ENCODE measurements around the gene TTC16. TPM values are rescaled to one million over a fixed set of nuclear protein-coding genes. Genes with fewer than 3 reads are reported as not detected.
"Not testable (repeated sequence)": the region's sequence is repeated elsewhere in the genome, so short reads cannot be mapped to it uniquely, and the experiment has no call there.

TTC16 gene
- total RNA-seq, 6 experiments from 2014 or later, result 0.05 to 0.12 TPM; not detected in 4

- TF ChIP-seq CTCF (IDR thresholded peaks at IDR 0.05), result no peak
- no peak for TF ChIP-seq POLR2A (IDR thresholded peaks at IDR 0.05)
- Histone ChIP-seq H3K9me3 (no peaks in the 10 kb centered on the region), H3K4me3 (no peak overlapping the region), H3K4me1 (no peaks in the 10 kb centered on the region), H3K27me3 (no peaks in the 10 kb centered on the region), H3K36me3 (no peaks in the 10 kb centered on the region), H3K27ac (no peak overlapping the region)
- ATAC-seq, result no peak
- no peak for DNase-seq
- intact Hi-C loops (cut with DNase I), result loop anchor here in 1 of 2 donors (10.0 kb wide), 1 partner anchor 249 kb away; no protein-coding TSS in a partner anchor
- WGBS (ENCODE audit: insufficient coverage, low coverage, low lambda C conversion rate, missing lambda C conversion rate), result 36% methylated on average over 5 of the region's 8 CpGs
These were observed 37.7 kb downstream of the TTC16 start for GRCh38 chr9:127753622-127754021.

DNA sequence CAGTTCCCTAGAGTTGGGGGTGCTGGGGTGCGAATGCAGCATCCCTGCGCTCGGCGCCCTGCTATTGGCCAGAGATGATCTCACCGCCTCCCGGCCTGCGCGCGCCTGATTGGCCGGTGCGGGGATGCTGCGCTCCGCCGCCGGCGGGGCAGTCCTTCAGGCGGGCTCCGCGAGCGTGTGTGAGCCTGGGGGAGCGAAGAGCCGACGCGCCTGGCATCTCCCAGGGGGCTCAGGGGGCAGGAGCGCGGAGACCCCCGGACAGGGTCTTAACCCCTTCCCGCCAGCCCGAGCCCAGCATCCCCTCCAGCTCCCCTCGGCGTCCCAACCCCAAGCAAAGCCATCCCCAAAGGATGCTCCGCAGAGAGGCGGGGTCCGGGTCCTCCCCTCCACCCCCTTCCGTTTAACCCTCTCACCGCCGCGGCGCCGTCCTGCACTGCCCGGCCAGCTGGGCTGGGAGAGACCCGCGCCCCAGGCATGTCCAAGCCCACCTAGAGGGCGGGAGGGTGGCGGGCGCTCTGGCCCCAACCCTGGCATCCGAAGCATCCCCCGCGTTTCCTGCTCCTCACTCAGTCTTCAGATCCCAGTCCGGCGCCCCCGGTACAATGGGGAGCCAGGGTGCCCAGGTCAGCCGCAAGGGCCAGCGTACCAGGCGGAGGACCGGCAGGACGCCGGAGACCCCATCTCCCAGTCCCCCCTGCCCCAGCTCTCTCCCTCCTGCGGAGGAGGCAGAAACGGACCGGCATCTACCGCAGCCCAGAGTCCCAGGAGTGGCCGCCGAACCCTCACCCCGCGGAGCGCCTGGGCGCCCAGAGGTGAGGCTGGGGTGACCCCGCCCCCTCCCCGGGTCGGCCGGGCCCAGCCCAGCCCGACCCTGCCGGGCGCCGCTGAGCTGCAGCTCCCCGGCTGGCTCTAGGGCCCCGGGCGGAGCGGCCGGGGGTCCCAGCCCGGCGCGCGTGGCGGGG, 38.5 kb downstream of the TTC16 start:
- Histone ChIP-seq H3K27me3 (no peaks in the 10 kb centered on the region), H3K4me1 (no peaks in the 10 kb centered on the region), H3K27ac (no peak overlapping the region), H3K36me3 (no peaks in the 10 kb centered on the region), H3K9me3 (no peaks in the 10 kb centered on the region), H3K4me3 (no peak overlapping the region)
- 46% methylated on average over 12 of the region's 86 CpGs for WGBS (ENCODE audit: insufficient coverage, low coverage, low lambda C conversion rate, missing lambda C conversion rate)
- DNase-seq (no peak), ATAC-seq (peak in 3 of 4 donors; percentile 6 to 34 (median 21))
- intact Hi-C loops (cut with DNase I), result loop anchor here in 1 of 2 donors (10.0 kb wide), 1 partner anchor 250 kb away; no protein-coding TSS in a partner anchor
- no peak for TF ChIP-seq CTCF (IDR thresholded peaks at IDR 0.05)
- no peak for TF ChIP-seq POLR2A (IDR thresholded peaks at IDR 0.05)

DNA sequence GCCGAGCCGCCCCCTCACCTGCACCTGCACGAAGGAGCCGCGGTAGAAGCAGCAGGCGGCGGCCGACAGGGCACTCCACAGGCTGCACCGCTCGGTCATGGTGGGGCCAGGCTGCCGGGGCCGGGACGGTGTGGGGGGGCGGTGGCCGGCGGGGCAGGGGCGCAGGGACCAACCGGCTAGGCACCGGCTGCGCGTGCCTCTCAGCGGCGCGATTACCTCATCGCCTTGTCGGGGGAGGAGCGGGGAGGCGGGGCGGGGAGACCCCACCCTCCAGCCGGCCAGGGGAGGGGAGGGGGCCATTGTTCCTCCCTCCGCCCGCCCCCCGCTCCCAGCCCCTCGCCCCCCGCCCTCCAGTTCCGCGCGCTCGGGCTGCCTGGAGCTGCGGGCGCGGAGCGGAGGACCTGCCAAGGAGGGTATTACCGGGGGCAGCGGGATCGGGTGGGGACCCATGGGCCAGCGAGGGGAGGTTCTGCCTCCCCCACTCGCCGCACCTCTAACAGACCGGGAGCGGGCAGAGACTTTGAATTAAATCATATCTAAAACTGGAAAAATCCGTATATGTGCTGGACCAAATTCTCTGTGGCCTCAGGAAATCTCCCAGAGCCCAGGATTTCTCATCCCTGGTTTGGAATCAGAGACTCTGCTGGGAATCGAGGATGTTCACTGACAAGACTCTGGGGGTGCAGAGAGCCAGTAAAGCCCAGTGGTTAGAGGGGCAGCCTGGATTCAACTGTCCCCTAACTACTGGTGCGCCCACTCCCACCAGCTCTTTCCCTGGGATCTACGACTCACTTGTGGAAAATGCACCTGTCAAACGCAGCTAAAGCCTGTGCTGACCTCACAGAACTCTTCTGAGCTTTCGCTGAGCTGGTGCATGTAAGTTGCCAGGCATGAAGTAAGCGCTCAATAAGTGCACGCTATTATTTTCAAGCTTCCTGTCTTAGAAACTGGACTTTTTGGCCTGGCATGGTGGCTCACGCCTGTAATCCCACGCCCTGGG, 39.5 kb downstream of the TTC16 start:
- TF ChIP-seq CTCF (IDR thresholded peaks at IDR 0.05) (no peak), POLR2A (IDR thresholded peaks at IDR 0.05) (no peak)
- Histone ChIP-seq H3K9me3 (no peaks in the 10 kb centered on the region), H3K4me1 (no peaks in the 10 kb centered on the region), H3K4me3 (no peak overlapping the region), H3K27me3 (no peaks in the 10 kb centered on the region), H3K27ac (no peak overlapping the region), H3K36me3 (no peaks in the 10 kb centered on the region)
- peak in 1 of 4 donors; percentile 8 for ATAC-seq
- WGBS (ENCODE audit: insufficient coverage, low coverage, low lambda C conversion rate, missing lambda C conversion rate), result 37% methylated on average over 7 of the region's 61 CpGs
- intact Hi-C loops (cut with DNase I), result loop anchor here in 1 of 2 donors (10.0 kb wide), 1 partner anchor 251 kb away; no protein-coding TSS in a partner anchor
- peak in 1 of 3 donors; percentile 35 for DNase-seq

- WGBS (ENCODE audit: insufficient coverage, low coverage, low lambda C conversion rate, missing lambda C conversion rate), result 100% methylated on average over 1 of the region's 3 CpGs
- ATAC-seq (no peak), DNase-seq (no peak)
- Histone ChIP-seq H3K4me1 (no peaks in the 10 kb centered on the region), H3K27ac (no peak overlapping the region), H3K36me3 (no peaks in the 10 kb centered on the region), H3K27me3 (no peaks in the 10 kb centered on the region), H3K4me3 (no peak overlapping the region), H3K9me3 (no peaks in the 10 kb centered on the region)
- TF ChIP-seq POLR2A (IDR thresholded peaks at IDR 0.05) (no peak), CTCF (IDR thresholded peaks at IDR 0.05) (no peak)
- intact Hi-C loops (cut with DNase I), result loop anchor here in 1 of 2 donors (10.0 kb wide), 1 partner anchor 251 kb away; no protein-coding TSS in a partner anchor
These were observed 40.4 kb downstream of the TTC16 start for GRCh38 chr9:127756233-127756632.

DNA sequence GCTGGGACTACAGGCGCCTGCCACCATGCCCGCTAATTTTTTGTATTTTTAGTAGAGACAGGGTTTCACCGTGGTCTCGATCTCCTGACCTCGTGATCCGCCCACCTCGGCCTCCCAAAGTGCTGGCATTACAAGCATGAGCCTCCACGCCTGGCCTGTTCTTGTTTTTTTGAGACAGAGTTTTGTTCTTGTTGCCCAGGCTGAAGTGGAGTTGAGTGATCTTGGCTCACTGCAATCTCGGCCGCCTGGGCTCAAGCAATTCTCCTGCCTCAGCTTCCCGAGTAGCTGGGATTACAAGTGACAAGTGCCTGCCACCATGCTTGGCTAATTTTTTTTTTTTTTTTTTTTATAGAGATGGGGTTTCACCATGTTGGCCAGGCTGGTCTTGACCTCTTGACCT, 40.9 kb downstream of the TTC16 start:
- not testable (repeated sequence) for H3K4me3 ChIP-seq, H3K36me3 ChIP-seq, DNase-seq, H3K9me3 ChIP-seq, H3K27me3 ChIP-seq, ATAC-seq, H3K4me1 ChIP-seq, H3K27ac ChIP-seq
- WGBS (ENCODE audit: insufficient coverage, low coverage, low lambda C conversion rate, missing lambda C conversion rate), result 69% methylated on average over 11 of the region's 11 CpGs
- intact Hi-C loops (cut with DNase I), result loop anchor here in 1 of 2 donors (10.0 kb wide), 1 partner anchor 252 kb away; no protein-coding TSS in a partner anchor
